Body of pancreas (tissue), 4 donors: ENCODE data around the gene GRIK2.

Source experiments
- CTCF ChIP-seq, 7 experiments: fragments of 450-650 bp in 4 of 7; fragments of 200-600 bp in 3 of 7; sonication (generic) in 3 of 7; IDR thresholded peaks; one replicate each; pipeline ENCODE4 v1.5.1; 2016 to 2019; ENCODE audit warnings: antibody characterized with exemption in 7 of 7
- POLR2A ChIP-seq, 3 donors: fragments of 450-650 bp; IDR thresholded peaks; one replicate each; pipeline ENCODE4 v1.6.1; 2016; ENCODE audit warnings: antibody characterized with exemption in 3 of 3, mild to moderate bottlenecking in 2 of 3

- TF ChIP-seq CTCF (IDR thresholded peaks at IDR 0.05) (no peak), POLR2A (IDR thresholded peaks at IDR 0.05) (no peak)
Observed at GRCh38 chr6:101940391-101940790, 546.9 kb downstream of the GRIK2 start.
